Activated CD4-positive, alpha-beta memory T cell treated with anti-CD3 and anti-CD28 coated beads for 36 hours (primary cell): ENCODE results near the gene NRP2. TPM values are rescaled to one million over a fixed set of nuclear protein-coding genes. Genes with fewer than 3 reads are reported as not detected.

Experiments used
- CTCF ChIA-PET: fragments of 350-600 bp; sonication (Branson Sonifier 250); formaldehyde crosslinking; loops from one replicate; lab custom pipeline; 2021; ENCODE audit warnings: antibody characterized with exemption, inconsistent platforms; lab: Charles Lee
- POLR2A ChIA-PET: fragments of 350-600 bp; sonication (Branson Sonifier 250); formaldehyde crosslinking; loops from one replicate; lab custom pipeline; 2021; ENCODE audit warnings: antibody characterized with exemption; lab: Charles Lee
- DNase-seq: peaks from one replicate; pipeline ENCODE4 v3.0.0-alpha.2; 2020
- H3K27ac Mint-ChIP-seq: one replicate; pipeline ENCODE4 v1.8.0; 2021; ENCODE audit warnings: mixed read lengths
- H3K27me3 Mint-ChIP-seq: one replicate; pipeline ENCODE4 v1.8.0; 2021; ENCODE audit warnings: mixed read lengths
- H3K36me3 Mint-ChIP-seq: one replicate; pipeline ENCODE4 v1.8.0; 2021; ENCODE audit warnings: mixed read lengths
- H3K4me1 Mint-ChIP-seq: one replicate; pipeline ENCODE4 v1.8.0; 2021; ENCODE audit warnings: low read depth, mixed read lengths
- H3K4me3 Mint-ChIP-seq: one replicate; pipeline ENCODE4 v1.8.0; 2021; ENCODE audit warnings: mild to moderate bottlenecking, mixed read lengths
- H3K9me3 Mint-ChIP-seq: one replicate; pipeline ENCODE4 v1.8.0; 2021; ENCODE audit warnings: mixed read lengths
- intact Hi-C: fragments of 100-400 bp; cut with micrococcal nuclease; formaldehyde crosslinking; loops from one replicate; pipeline ENCODE4 v1.15.1; 2023
- total RNA-seq, 2 experiments: library from RNA; stranded (reverse); gene quantifications; one replicate each; pipeline ENCODE4 v1.2.3, GENCODE V29; 2021

The NRP2 gene
- total RNA-seq, 2 experiments from 2014 or later: 1.9 to 2.6 TPM

DNA sequence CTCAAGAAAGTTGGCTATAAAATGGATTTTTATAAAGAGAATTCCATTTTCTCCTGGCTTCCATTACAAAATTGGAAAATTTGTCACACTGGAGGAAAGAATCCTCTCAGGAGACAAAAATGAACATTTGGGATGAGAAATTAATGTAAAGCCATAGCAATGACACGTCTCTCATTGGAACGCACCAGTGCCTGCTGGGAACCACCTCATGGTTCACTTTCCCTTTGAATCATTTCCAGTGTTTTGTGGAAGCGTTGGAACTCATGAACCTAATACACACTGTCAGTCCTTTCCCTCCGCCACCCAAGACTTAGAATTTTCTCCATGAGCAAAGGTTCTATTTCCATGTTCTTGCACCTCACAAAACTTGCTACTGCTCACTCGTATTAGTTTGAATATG lies 21.0 kb upstream of the NRP2 start:
- H3K27me3 Mint-ChIP-seq: peaks cover 6% of the 10 kb centered on the region
- no peak for DNase-seq
- no peaks in the 10 kb centered on the region for H3K36me3 Mint-ChIP-seq
- H3K9me3 Mint-ChIP-seq: no peaks in the 10 kb centered on the region
- ChIA-PET POLR2A (no interaction called here), CTCF (interaction anchor here (0.5 to 2.3 kb wide), 3 partner anchors 15 to 118 kb away, joined by 3 to 11 read pairs (median 3); no protein-coding TSS in a partner anchor)
- no peak overlapping the region for H3K27ac Mint-ChIP-seq
- peaks cover 14% of the 10 kb centered on the region for H3K4me1 Mint-ChIP-seq
- intact Hi-C loops: loop anchor here (5.0 kb wide), 1 partner anchor 49 kb away; no protein-coding TSS in a partner anchor
- H3K4me3 Mint-ChIP-seq: no peak overlapping the region

DNA sequence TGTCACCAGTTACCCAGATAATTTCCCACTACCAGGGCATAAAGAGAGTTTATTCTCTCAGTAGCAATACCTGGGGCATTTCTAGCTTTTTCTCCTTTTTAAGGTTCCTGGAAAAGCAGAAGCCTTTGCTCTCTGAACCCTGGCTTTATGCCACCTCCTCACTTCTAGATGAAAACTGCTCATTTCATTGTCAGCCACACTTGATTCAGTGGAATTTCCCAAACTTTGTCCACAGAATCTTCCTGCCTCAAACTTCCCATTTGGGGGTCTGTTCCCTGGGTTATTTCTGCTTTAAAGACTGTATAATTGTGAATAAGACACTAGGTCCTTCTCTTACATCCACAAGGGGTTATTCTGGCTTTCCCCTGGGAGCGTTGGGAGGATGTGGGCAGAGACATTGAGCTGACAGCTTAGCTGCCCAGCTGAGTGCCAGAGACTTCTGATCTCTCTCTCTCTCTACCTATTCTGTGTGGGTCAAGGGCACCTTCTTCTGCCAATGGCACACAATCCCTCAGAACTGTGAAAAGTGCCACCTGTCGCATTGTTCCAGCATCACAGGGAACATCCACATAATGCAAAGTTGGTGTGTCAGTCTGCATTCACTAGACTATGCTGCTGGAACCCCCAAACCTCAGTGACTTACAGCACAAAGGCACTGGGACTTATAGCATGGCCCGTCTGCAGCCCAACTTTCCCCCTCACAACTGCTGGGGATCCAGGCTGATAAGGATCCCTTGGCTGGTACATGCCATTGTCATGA lies 19.9 kb upstream of the NRP2 start:
- POLR2A ChIA-PET: no interaction called here
- no peak for DNase-seq
- H3K4me3 Mint-ChIP-seq: no peak overlapping the region
- H3K36me3 Mint-ChIP-seq: no peaks in the 10 kb centered on the region
- peaks cover 14% of the 10 kb centered on the region for H3K4me1 Mint-ChIP-seq
- intact Hi-C loops: loop anchor here (5.0 kb wide), 1 partner anchor 50 kb away; no protein-coding TSS in a partner anchor
- CTCF ChIA-PET: interaction anchor here (0.9 to 2.3 kb wide), 2 partner anchors 13 to 264 kb away, joined by 3 to 11 read pairs; no protein-coding TSS in a partner anchor
- H3K27ac Mint-ChIP-seq: no peak overlapping the region
- H3K27me3 Mint-ChIP-seq: peaks cover 6% of the 10 kb centered on the region
- peaks cover 1% of the 10 kb centered on the region for H3K9me3 Mint-ChIP-seq

DNA sequence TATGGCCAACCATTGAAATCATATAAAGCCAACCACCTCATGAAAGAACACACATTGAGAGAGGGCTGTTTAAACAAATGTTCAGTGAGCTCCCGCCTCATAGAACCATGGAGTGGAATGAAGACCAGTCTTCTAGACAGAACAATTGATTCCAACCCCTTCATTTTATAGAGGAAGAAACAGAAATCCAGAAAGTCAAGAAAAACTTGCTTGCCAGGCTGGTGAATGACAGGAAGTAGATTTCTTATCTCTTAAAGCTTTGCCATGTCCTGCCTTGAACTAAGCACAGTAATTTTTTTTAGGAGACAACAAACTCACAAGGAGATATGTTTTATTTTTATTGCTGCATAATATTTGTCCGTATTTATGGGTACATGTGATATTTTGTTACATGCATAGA lies 16.5 kb upstream of the NRP2 start:
- peaks cover 8% of the 10 kb centered on the region for H3K4me1 Mint-ChIP-seq
- no peak overlapping the region for H3K27ac Mint-ChIP-seq
- no peaks in the 10 kb centered on the region for H3K36me3 Mint-ChIP-seq
- no peak for DNase-seq
- H3K27me3 Mint-ChIP-seq: peaks cover 2% of the 10 kb centered on the region
- CTCF ChIA-PET: no interaction called here
- POLR2A ChIA-PET: no interaction called here
- intact Hi-C loops: no loop called here
- H3K9me3 Mint-ChIP-seq: peaks cover 5% of the 10 kb centered on the region
- no peak overlapping the region for H3K4me3 Mint-ChIP-seq

DNA sequence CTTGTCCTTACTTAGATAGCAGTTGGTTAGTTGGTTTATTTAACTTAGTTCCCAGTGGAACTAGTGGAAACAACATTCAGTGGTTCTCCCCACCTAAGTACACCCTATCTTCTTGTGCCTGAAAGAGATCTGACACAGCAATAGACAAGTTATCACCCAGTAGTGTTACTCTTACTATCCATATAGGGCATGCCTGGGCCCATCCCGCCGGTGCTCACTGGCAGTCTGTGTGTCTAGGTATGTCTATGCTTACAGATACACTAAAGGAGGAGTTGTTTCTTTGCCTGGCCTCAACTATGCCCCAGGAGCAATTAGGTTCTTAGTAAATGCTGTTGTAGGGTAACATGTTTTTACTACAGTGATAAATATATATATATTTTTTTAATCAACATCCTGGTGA lies 12.0 kb upstream of the NRP2 start:
- Mint-ChIP-seq H3K27me3 (peaks cover 6% of the 10 kb centered on the region), H3K9me3 (peaks cover 5% of the 10 kb centered on the region), H3K4me3 (no peak overlapping the region), H3K36me3 (no peaks in the 10 kb centered on the region), H3K4me1 (no peaks in the 10 kb centered on the region), H3K27ac (no peak overlapping the region)
- ChIA-PET CTCF (no interaction called here), POLR2A (no interaction called here)
- no peak for DNase-seq
- intact Hi-C loops: no loop called here

DNA sequence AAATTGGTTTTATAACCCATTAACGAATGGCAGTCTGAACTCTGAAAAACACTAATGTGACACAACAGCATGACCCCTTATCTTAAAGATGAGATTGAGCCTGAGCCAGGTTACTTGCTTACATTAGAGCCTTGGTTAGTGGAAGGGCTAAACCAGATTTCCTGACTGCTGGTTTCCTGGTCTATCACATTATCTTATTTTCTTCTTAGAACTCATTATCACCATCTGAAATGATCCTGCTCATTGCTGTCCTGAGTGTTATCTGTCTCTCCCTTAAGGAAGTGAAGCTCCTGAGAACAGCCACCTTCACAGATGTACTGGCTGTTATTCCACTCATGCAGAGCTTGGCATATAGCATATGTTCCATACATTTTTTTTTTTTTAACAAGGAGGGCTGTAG lies 9.0 kb upstream of the NRP2 start:
- no peak for DNase-seq
- ChIA-PET POLR2A (no interaction called here), CTCF (no interaction called here)
- Mint-ChIP-seq H3K4me3 (no peak overlapping the region), H3K4me1 (no peaks in the 10 kb centered on the region), H3K9me3 (no peaks in the 10 kb centered on the region), H3K27me3 (peaks cover 10% of the 10 kb centered on the region), H3K27ac (no peak overlapping the region), H3K36me3 (no peaks in the 10 kb centered on the region)
- intact Hi-C loops: no loop called here

DNA sequence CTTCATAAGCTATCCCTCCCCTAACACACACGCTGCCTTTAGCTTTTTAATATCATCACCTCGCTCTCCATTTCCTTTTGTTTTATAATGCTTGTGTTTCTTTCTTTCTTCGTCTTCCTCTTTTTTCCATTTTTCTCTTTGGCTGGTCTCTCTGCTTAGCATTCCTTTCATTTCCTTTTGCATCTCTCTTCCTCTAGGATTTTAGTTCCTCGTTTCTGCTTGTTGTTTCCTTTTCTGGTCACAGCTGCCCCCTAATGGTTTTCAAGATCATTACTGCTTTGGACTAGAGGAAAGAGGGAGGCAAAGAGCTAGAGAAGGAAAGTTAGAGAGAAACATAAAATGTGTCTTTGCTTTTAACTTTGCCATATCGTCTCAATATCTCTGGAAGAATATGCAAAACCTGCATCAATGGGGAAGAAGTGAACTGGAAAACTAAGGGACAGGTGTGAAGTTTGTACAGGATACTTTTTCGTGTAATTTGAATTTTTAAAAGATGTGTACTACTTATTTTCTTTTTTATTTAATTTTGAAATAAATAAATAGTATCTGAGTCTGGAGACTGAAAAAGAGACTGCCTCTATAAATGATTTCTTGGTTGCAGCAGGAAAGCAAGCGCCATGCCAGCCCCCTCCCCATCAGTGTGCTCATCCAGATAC lies 6.3 kb upstream of the NRP2 start:
- ChIA-PET CTCF (interaction anchor here (0.6 to 2.1 kb wide), 28 partner anchors 8 to 1415 kb away, joined by 3 to 13 read pairs (median 3); no protein-coding TSS in a partner anchor), POLR2A (no interaction called here)
- no peak overlapping the region for H3K27ac Mint-ChIP-seq
- no peaks in the 10 kb centered on the region for H3K9me3 Mint-ChIP-seq
- intact Hi-C loops: loop anchor here (1.0 kb wide), 1 partner anchor 1351 kb away; no protein-coding TSS in a partner anchor
- no peak overlapping the region for H3K4me3 Mint-ChIP-seq
- H3K27me3 Mint-ChIP-seq: peaks cover 21% of the 10 kb centered on the region
- no peak for DNase-seq
- no peaks in the 10 kb centered on the region for H3K36me3 Mint-ChIP-seq
- H3K4me1 Mint-ChIP-seq: peaks cover 2% of the 10 kb centered on the region

DNA sequence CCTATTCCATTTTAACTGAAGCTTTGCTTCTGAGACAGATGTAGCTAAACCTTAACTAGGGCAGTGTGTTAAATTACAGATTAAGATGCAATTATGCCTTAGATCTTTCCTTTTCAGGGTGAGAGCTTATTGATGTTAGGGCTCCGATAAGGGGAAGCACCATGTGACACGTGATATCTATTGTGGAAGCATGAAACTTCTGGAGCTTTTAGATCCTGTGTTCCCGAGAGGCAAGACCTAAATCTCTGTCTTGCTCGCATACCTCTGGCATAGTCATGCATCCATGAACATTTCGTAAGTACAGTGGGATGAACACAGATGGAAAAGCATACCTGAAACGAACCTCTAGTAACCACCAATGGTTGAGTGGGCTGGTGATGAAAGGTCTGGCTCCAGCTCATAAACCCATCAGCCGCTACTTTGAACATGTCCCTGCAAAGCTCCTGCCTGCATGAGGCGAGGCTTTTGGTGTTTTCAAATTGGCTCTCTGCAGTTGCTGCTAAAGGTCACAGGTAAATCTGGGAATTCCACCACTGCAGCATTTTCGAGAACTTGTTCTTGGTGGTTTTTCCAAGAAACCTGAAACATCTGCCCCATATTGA lies 3.7 kb upstream of the NRP2 start:
- Mint-ChIP-seq H3K27ac (no peak overlapping the region), H3K36me3 (no peaks in the 10 kb centered on the region), H3K4me1 (peaks cover 11% of the 10 kb centered on the region), H3K4me3 (no peak overlapping the region), H3K9me3 (no peaks in the 10 kb centered on the region), H3K27me3 (peaks cover 34% of the 10 kb centered on the region)
- intact Hi-C loops: no loop called here
- ChIA-PET POLR2A (interaction anchor here (0.6 kb wide), 1 partner anchor 225 kb away, joined by 3 read pairs; no protein-coding TSS in a partner anchor), CTCF (interaction anchor here (0.6 to 3.0 kb wide), 9 partner anchors 15 to 1419 kb away, joined by 3 to 13 read pairs (median 4); no protein-coding TSS in a partner anchor)
- DNase-seq: no peak

DNA sequence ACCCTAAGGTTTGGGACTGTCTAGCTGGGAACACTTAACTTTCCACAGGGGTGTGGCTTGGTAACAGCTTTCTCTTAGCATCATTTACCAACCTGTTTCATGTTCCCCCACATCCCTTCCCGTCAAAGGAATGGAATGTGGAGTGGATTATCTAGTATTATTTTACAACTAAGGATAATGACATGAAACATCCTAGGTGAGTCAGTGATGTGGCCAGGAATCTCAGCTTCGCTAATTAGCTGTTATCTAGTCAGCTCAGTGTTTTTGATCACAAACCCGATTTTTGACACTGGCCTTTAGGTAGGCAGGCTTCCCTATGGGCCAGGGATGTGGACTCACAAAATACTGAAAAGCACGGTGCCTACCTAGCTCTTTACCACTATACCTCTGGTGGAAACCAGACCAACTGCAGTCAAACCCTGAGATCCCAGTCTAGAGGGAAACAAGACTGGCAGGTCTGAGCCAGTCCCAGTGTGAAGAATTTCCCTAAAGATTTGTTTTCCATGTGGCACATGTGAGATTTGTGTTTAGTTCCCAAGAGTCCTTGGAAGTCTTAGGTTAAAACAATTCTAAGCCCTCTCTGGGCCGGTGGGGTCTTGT lies 2.8 kb upstream of the NRP2 start:
- CTCF ChIA-PET: interaction anchor here (0.6 to 3.0 kb wide), 15 partner anchors 9 to 1534 kb away, joined by 3 to 13 read pairs (median 4); no protein-coding TSS in a partner anchor

DNA sequence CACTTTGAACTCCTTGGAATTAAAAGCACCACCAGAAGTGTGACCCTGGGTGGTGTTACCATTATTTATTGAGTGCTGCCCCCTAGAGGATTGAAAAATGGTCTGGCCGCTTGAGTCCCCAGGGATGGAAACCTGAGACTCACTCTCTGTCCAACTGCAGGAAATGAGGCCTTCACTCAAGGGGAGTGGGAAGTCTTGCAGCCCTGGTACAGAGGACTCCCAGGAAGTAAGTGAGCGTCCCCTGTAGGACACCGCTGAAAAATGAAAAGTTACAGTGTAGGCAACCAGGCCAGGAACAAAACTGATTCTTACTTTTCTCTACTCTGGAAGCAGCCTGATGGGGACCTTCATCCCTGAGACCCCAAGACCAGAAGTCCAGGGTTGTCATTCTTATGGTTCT lies 2.2 kb upstream of the NRP2 start:
- H3K4me3 Mint-ChIP-seq: no peak overlapping the region
- intact Hi-C loops: loop anchor here (2.0 to 5.0 kb wide), 7 partner anchors 68 to 809 kb away; no protein-coding TSS in a partner anchor
- no peaks in the 10 kb centered on the region for H3K36me3 Mint-ChIP-seq
- peaks cover 15% of the 10 kb centered on the region for H3K4me1 Mint-ChIP-seq
- POLR2A ChIA-PET: no interaction called here
- H3K27me3 Mint-ChIP-seq: peaks cover 48% of the 10 kb centered on the region
- CTCF ChIA-PET: interaction anchor here (0.9 to 3.0 kb wide), 7 partner anchors 9 to 1535 kb away, joined by 3 to 13 read pairs (median 4); no protein-coding TSS in a partner anchor
- H3K27ac Mint-ChIP-seq: no peak overlapping the region
- no peaks in the 10 kb centered on the region for H3K9me3 Mint-ChIP-seq
- peak; percentile 58 for DNase-seq

More for the DNA sequence above, 2.8 kb upstream of the NRP2 start:
- Mint-ChIP-seq H3K36me3 (no peaks in the 10 kb centered on the region), H3K27me3 (peaks cover 42% of the 10 kb centered on the region), H3K4me3 (no peak overlapping the region), H3K4me1 (peaks cover 11% of the 10 kb centered on the region), H3K9me3 (no peaks in the 10 kb centered on the region), H3K27ac (no peak overlapping the region)
- no peak for DNase-seq
- intact Hi-C loops: loop anchor here (2.0 to 5.0 kb wide), 7 partner anchors 67 to 809 kb away; no protein-coding TSS in a partner anchor
- POLR2A ChIA-PET: no interaction called here

DNA sequence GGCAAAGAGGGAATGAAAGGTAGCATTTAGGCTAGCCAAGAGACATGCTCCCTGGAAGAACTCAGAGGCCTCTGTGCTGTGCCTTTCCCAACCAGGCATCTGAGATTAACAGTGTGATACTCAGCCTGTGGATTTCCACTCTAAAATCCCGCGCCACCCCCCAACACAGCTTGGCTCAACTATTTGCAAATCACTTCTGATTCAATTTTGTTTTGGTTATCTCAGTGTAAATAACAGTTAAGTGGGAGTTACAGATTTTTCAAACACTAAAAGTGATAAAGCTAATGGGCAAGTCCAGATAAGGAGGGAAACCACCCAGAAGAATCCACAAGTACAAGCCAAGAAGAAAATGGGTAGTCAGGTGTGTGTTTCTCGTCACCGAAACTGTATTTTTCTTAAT lies 1.4 kb upstream of the NRP2 start:
- H3K4me1 Mint-ChIP-seq: peaks cover 17% of the 10 kb centered on the region
- no peaks in the 10 kb centered on the region for H3K9me3 Mint-ChIP-seq
- no peak for DNase-seq
- H3K27me3 Mint-ChIP-seq: peaks cover 55% of the 10 kb centered on the region
- intact Hi-C loops: loop anchor here (2.0 to 5.0 kb wide), 7 partner anchors 69 to 810 kb away; no protein-coding TSS in a partner anchor
- no peak overlapping the region for H3K4me3 Mint-ChIP-seq
- ChIA-PET CTCF (no interaction called here), POLR2A (no interaction called here)
- H3K27ac Mint-ChIP-seq: no peak overlapping the region
- no peaks in the 10 kb centered on the region for H3K36me3 Mint-ChIP-seq
